Activated T-cell treated with anti-CD3 and anti-CD28 coated beads for 4 hours (primary cell): ENCODE data around the gene RALGDS.
"Not testable (repeated sequence)": the region's sequence is repeated elsewhere in the genome, so short reads cannot be mapped to it uniquely, and the experiment has no call there.

Experiments
- DNase-seq: peaks from one replicate; pipeline ENCODE4 v3.0.0-alpha.2; 2020

RALGDS gene

DNA sequence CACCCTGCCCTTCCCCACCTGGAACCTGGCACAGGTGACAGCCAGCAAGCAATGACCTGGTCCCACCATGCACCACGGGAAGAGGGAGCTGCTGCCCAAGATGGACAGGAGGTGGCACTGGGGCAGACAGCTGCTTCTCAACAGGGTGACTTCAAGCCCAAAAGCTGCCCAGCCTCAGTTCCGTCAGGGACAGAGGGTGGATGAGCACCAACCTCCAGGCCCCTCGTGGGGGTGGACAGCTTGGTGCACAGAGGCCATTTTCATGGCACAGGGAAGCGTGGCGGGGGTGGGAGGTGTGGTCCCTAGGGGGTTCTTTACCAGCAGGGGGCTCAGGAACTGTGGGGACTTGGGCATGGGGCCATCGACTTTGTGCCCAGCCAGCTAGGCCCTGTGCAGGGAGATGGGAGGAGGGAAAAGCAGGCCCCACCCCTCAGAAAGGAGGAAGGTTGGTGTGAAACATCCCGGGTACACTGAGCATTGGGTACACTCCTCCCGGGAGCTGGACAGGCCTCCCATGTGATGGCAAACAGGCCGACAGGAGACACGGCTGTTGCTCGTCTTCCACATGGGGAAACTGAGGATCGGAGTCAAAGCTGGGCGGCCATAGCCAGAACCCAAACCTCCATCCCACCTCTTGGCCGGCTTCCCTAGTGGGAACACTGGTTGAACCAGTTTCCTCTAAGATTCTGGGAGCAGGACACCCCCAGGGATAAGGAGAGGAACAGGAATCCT is 57.4 kb downstream of the RALGDS start:
- DNase-seq, result no peak

DNA sequence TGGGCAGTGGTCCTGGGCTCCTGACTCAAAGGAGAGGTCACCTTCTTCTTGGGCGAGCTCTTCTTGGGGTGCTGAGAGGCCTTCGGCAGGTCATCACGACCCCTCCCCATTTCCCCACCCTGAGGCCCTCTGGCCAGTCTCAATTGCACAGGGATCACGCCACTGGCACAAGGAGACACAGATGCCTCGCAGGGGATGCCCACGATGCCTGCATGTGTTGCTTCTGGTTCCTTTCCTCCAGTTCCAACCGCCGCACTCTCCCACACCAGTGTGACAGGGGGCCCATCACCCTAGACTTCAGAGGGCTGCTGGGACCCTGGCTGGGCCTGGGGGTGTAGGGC is 57.9 kb downstream of the RALGDS start:
- no peak for DNase-seq

GRCh38 chr9:133062569-133062968 is 58.5 kb downstream of the RALGDS start:
- DNase-seq, result not testable (repeated sequence)

DNA sequence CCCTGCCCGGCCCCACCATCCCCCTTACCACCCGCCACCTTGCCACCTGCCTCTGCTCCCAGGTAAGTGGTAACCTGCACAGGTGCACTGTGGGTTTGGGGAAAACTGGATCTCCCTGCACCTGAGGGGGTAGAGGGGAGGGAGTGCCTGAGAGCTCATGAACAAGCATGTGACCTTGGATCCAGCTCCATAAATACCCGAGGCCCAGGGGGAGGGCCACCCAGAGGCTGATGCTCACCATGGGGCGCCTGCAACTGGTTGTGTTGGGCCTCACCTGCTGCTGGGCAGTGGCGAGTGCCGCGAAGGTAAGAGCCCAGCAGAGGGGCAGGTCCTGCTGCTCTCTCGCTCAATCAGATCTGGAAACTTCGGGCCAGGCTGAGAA is 59.3 kb downstream of the RALGDS start, which contains the start of gene CEL:
CEL (plus strand) TSS at position 218 of the 382 bp plus-strand sequence; CDS start at position 240, 22 bp downstream.
- not testable (repeated sequence) for DNase-seq

- not testable (repeated sequence) for DNase-seq
Observed at GRCh38 chr9:133061019-133061763, 59.8 kb downstream of the RALGDS start.

GRCh38 chr9:133060417-133060841 is 60.6 kb downstream of the RALGDS start:
- no peak for DNase-seq

DNA sequence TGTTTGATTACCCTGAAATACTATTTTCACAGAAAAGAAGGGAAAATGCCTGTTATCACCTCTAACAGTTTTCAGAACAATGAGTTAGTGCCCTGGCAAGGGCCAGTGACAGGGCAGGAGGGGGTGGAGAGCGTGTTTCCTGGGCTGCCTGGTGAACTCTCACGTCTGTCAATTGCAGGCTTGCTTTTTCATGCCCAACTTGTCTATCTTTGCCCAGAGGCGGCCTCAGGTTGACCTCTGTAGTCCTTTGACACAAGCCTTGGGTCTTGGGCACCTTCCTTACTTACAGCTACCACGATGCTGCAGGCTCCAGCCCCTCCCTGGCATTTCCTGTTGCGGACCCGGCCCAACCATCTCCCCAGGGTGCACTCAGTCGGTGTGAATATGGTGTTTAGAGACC is 61.4 kb downstream of the RALGDS start:
- DNase-seq, result no peak

- no peak for DNase-seq
Observed at GRCh38 chr9:133058550-133059320, 62.3 kb downstream of the RALGDS start.

DNA sequence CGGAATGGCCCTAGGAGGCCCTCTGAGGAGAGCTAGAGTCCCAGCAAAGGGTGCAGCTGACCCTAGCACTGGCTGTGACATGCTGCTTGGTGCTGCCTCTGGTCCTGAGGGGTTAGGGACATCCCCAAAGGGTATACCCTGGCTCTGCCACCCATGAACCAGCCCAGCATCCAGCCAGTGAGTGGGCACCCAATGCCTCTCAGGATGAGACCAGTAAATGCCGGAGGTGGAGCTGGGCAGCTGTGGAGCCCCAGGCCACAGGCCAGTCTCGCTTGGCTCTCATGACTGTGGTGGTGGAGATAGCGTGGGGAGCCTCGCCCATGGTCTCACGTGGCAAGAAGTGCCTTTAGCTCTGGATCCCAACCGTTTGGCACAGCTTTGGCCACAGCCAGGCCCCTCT is 63.0 kb downstream of the RALGDS start:
- no peak for DNase-seq

DNA sequence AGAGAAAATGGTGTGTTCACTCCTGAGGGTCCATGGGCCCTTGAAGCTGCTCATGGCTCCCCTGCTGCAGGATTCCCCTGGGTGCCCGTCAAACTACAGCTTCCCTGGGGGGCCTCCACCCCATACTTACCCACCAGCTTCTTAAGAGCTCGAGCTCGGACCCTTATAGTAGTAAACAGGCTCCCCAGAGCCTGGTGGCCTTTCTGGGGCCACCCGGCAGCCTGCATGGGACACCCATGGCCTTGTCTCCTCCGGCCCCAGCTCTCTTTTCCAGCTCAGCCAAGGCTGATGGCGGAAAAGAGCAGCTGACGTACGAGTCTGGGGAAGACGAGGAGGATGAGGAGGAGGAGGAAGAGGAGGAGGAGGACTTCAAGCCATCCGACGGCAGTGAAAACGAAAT is 63.5 kb downstream of the RALGDS start:
- DNase-seq, result no peak

GRCh38 chr9:133057006-133057405 is 64.0 kb downstream of the RALGDS start:
- DNase-seq, result no peak

GRCh38 chr9:133056533-133056932 is 64.5 kb downstream of the RALGDS start:
- DNase-seq, result no peak

DNA sequence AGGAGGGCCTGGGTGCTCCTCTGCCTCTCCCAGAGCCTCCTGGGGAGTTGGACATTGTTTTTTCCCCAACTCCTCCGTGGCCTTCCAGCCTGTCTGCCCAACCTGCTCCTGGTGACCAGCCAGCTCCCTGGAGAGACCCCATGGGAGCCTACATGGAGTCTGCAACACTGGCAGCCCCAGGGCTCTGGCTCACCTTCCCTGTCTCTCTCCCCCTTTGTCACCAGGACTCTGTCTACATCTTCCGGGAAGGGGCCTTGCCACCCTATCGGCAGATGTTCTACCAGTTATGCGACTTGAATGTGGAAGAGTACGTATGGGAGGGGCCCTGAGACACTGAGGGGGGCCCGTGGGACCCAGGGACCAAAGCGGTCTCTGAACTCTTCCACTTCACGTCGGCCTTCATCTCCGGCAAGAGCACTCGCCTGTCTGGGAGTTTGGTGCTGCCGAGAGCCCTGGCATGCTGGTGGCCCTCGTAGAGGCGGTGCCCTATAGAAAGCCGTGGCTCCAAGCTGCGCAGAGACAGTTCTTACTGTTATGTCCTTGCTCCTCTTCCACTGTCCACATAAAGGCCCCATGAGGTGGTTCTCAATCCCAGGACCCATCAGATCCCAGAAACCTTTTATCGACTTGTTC is 65.1 kb downstream of the RALGDS start:
- DNase-seq, result no peak

- no peak for DNase-seq
Observed at GRCh38 chr9:133054966-133055365, 66.1 kb downstream of the RALGDS start.

- no peak for DNase-seq
Observed at GRCh38 chr9:133054194-133054890, 66.7 kb downstream of the RALGDS start.

DNA sequence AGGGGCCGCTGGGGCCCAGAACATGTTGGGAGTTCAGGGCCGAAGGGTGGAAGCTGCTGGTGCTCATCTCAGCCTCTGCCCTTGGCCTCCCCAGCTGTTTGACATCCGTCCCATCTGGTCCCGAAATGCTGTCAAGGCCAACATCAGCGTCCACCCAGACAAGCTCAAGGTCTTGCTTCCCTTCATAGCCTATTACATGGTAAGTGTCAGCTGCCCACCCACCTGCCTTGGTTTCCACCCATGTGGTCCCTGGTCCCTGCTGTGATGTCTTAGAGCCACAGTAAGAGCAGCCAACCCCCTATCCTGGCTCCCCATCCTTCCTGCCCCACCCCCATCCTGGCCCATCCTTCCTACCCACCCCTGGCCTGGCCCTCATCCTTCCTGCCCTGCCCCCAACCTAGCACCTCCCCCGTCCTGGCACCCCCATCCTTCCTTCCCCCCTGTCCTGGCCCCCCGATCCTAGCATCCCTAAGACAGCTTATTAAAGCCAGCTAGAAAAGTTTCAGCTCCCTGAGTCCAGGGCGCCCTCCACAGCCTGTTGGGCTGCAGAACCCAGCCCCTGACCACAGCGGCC is 69.0 kb downstream of the RALGDS start:
- DNase-seq, result no peak

- DNase-seq, result no peak
Observed at GRCh38 chr9:133051281-133051900, 69.6 kb downstream of the RALGDS start.

DNA sequence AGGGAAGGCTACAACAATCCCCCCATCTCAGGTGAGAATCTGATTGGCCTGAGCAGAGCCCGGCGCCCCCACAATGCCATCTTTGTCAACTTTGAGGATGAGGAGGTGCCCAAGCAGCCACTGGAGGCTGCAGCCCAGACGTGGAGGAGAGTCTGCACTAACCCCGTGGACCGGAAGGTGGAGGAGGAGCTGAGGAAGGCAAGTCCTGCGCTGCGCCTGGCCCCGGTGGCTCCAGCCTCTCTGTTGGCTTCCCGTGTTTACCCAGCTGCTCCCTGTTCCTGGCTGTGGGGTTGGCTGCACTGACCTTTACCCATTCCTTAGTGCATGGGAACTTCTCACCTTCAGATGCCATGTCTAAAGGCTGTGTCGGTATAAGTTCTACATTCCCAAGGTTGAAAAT is 70.3 kb downstream of the RALGDS start:
- DNase-seq, result no peak

GRCh38 chr9:133050142-133050541 is 70.9 kb downstream of the RALGDS start:
- no peak for DNase-seq

GRCh38 chr9:133049043-133049442 is 72.0 kb downstream of the RALGDS start:
- no peak for DNase-seq

- DNase-seq, result no peak
Observed at GRCh38 chr9:133048595-133048994, 72.4 kb downstream of the RALGDS start.
